ENCODE results near the gene RASA4.
"Not testable (repeated sequence)": the region's sequence is repeated elsewhere in the genome, so short reads cannot be mapped to it uniquely, and the experiment has no call there.

GRCh38 chr7:102583495-102583894, 33.1 kb downstream of the RASA4 start:
- not testable (repeated sequence) for TF ChIP-seq CTCF (conservative IDR thresholded peaks at IDR 0.05 in 1 of 2, IDR thresholded peaks at IDR 0.05 in 1 of 2; ENCODE audit: extremely low read depth in 1 of 2, insufficient read depth in 1 of 2, low read depth in 1 of 2, low read length in 2 of 2); EZH2 (IDR thresholded peaks at IDR 0.05; ENCODE audit: borderline replicate concordance, low read length)
